ENCODE measurements around the gene MYBPC3.

- TF ChIP-seq CTCF (IDR thresholded peaks at IDR 0.05), result no peak
- TF ChIP-seq CEBPB (IDR thresholded peaks at IDR 0.05), result no peak
Measured at GRCh38 chr11:47348131-47348802, 4.2 kb downstream of the MYBPC3 start.
